ENCODE measurements around the gene MIEN1.

MIEN1 gene

DNA sequence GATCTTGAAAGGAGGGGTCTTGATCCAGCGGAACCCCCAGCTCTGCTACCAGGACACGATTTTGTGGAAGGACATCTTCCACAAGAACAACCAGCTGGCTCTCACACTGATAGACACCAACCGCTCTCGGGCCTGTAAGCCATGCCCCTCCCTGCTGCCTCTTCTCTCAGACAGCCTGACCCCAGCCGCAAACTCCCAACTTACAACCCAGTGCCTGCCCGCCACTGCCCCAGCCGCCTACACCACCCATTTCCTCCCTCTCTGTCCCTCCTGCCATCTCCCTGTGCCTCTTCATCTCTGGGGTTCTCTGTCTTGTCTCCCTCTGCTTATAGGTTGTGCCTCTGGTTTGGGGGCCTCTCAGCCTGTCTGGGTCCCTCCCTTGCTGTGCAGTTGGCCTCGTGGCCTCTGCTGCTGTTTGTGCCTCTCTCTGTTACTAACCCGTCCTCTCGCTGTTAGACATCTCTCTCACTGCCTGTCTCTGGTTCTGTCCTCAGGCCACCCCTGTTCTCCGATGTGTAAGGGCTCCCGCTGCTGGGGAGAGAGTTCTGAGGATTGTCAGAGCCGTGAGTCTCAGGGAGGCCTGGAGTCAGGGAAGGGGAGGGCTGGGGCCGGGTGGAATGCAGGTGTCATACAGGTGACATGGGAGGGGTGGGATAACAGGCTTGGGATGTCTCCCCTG lies 20.9 kb downstream of the MIEN1 start:
- Histone ChIP-seq H3K27me3 (ENCODE audit: insufficient read depth, low read depth, severe bottlenecking) (no peaks in the 10 kb centered on the region), H3K4me3 (ENCODE audit: low read depth, low read length) (no peak overlapping the region), H3K9me3 (ENCODE audit: severe bottlenecking) (no peaks in the 10 kb centered on the region), H3K27ac (no peak overlapping the region), H3K36me3 (peaks cover 3% of the 10 kb centered on the region; the same call in 1 of the 2 replicates)
- DNase-seq: peak; percentile 50
- TF ChIP-seq, protein P1, sequence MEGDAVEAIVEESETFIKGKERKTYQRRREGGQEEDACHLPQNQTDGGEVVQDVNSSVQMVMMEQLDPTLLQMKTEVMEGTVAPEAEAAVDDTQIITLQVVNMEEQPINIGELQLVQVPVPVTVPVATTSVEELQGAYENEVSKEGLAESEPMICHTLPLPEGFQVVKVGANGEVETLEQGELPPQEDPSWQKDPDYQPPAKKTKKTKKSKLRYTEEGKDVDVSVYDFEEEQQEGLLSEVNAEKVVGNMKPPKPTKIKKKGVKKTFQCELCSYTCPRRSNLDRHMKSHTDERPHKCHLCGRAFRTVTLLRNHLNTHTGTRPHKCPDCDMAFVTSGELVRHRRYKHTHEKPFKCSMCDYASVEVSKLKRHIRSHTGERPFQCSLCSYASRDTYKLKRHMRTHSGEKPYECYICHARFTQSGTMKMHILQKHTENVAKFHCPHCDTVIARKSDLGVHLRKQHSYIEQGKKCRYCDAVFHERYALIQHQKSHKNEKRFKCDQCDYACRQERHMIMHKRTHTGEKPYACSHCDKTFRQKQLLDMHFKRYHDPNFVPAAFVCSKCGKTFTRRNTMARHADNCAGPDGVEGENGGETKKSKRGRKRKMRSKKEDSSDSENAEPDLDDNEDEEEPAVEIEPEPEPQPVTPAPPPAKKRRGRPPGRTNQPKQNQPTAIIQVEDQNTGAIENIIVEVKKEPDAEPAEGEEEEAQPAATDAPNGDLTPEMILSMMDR (IDR thresholded peaks at IDR 0.05; ENCODE audit: low read depth, low read length): no peak

- H3K36me3 ChIP-seq: peaks cover 3% of the 10 kb centered on the region; the same call in 1 of the 2 replicates
- no peak for DNase-seq
- TF ChIP-seq, protein P1 (IDR thresholded peaks at IDR 0.05; ENCODE audit: low read depth, low read length): no peak
- H3K4me3 ChIP-seq (ENCODE audit: low read depth, low read length): no peak overlapping the region
- H3K27me3 ChIP-seq (ENCODE audit: insufficient read depth, low read depth, severe bottlenecking): no peaks in the 10 kb centered on the region
- H3K9me3 ChIP-seq (ENCODE audit: severe bottlenecking): no peaks in the 10 kb centered on the region
- H3K27ac ChIP-seq: no peak overlapping the region
Observed at GRCh38 chr17:39706921-39707337, 23.4 kb downstream of the MIEN1 start.

DNA sequence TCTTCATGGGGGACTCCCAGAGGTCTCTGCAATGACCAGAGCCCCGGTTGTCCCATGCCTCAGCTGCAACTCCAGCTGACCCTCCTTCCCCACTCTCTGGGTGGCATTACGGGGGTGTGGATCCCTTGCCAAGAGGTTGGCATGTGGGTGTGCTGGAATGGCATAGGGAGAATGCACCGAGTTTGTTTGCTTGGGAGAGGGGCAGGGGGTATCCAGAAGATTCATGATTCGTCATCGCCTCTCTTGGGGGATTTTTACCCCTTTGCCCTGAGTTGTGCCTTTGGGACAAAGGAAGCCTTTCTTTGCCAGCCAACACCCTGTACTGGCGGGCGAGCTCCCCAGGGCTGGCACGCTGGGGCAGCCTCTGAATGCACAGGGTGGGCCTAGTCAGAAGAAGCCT lies 23.9 kb downstream of the MIEN1 start:
- TF ChIP-seq, protein P1 (IDR thresholded peaks at IDR 0.05; ENCODE audit: low read depth, low read length): no peak
- H3K4me3 ChIP-seq (ENCODE audit: low read depth, low read length): no peak overlapping the region
- no peaks in the 10 kb centered on the region for H3K27me3 ChIP-seq (ENCODE audit: insufficient read depth, low read depth, severe bottlenecking)
- peaks cover 3% of the 10 kb centered on the region; the same call in 1 of the 2 replicates for H3K36me3 ChIP-seq
- DNase-seq: no peak
- H3K9me3 ChIP-seq (ENCODE audit: severe bottlenecking): no peaks in the 10 kb centered on the region
- H3K27ac ChIP-seq: no peak overlapping the region

DNA sequence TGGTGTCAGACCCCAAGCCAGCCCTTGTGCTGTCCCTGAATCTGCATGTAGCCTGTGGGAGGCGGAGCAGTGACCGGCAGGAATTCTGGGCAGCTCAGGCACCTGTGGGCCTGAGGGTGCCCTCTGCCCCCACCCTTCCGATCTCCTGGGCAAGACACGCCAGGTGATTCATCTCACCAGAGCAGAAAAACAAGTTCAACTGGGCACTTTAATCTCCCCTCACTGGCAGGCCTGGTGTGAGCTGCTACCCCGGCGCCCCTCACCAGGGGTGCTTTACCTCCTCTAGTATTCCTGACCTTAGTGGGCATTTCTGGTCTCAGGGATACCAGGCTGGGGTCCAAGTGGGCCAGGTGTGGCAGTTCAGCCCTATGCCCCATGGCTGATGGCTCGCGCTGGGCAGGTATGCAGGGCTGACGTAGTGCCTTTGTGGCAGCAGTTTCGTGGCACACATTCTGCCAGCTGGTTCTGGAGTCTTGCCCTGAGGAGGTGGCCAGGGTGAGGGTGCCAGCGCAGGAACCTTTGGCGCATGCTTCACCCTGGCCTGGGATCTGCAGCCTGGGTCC lies 24.5 kb downstream of the MIEN1 start:
- TF ChIP-seq, protein P1 (IDR thresholded peaks at IDR 0.05; ENCODE audit: low read depth, low read length): no peak
- Histone ChIP-seq H3K27me3 (ENCODE audit: insufficient read depth, low read depth, severe bottlenecking) (no peaks in the 10 kb centered on the region), H3K9me3 (ENCODE audit: severe bottlenecking) (no peaks in the 10 kb centered on the region), H3K36me3 (peaks cover 3% of the 10 kb centered on the region; the same call in 1 of the 2 replicates), H3K27ac (no peak overlapping the region), H3K4me3 (ENCODE audit: low read depth, low read length) (no peak overlapping the region)
- DNase-seq: no peak

DNA sequence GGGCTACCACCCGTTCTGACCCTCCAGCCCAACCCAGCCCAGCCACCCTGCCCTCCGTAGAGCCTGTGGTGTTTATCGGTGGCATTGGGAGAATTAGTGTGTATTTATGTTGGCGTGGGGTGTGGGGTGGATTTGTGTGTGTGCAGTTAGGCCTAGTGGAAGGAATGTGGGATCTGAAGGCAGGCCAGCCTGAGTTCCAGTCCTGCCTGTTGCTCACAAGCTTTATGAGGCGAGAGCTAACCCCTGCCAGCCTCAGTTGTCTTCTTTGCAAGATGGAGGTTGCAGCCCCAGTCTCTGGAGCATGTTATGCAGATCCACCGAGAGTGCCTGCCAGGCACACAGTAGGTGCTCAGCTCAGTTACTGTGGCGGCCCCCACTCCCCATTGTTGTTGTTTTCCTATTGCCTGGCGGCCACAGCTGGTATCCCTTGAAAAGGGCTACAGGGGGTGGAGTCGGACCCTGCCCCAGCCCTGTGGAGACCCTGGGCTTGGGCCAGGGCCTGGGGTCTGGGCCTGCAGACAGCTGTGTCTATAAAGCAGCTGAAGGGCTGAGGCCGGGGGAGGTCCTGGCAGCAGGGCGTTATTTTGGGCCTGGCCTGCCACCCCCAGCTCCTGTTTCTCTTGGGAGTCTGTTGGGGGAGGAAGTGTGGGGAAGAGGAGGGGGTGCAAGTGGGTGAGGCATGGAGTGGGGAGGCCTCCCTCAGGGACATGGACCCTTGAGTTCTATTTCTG lies 25.3 kb downstream of the MIEN1 start:
- TF ChIP-seq, protein P1 (IDR thresholded peaks at IDR 0.05; ENCODE audit: low read depth, low read length): 0 out of 2 replicates have a peak, but pooled peaks have one; percentile 16
- Histone ChIP-seq H3K27ac (no peak overlapping the region), H3K9me3 (ENCODE audit: severe bottlenecking) (no peaks in the 10 kb centered on the region), H3K36me3 (peaks cover 3% of the 10 kb centered on the region; the same call in 1 of the 2 replicates), H3K4me3 (ENCODE audit: low read depth, low read length) (no peak overlapping the region), H3K27me3 (ENCODE audit: insufficient read depth, low read depth, severe bottlenecking) (no peaks in the 10 kb centered on the region)
- no peak for DNase-seq
